GM12878 (cell line): Measurements from ENCODE around the gene SMU1.

Experiments used
- CTCF ChIP-seq, 3 experiments: IDR thresholded peaks in 2 of 3; conservative IDR thresholded peaks in 1 of 3; 2 replicates each; pipeline ENCODE4 v1.5.1; 2011; ENCODE audit warnings: low read depth in 3 of 3, low read length in 3 of 3, mild to moderate bottlenecking in 3 of 3, control low read depth in 2 of 3, moderate library complexity in 2 of 3, inconsistent platforms in 1 of 3, mixed read lengths in 1 of 3; ENCODE audit not compliant: control insufficient read depth in 2 of 3, insufficient read depth in 1 of 3; ENCODE audit errors: extremely low read depth in 1 of 3
- SP1 ChIP-seq: IDR thresholded peaks from one replicate; pipeline ENCODE4 v1.6.1; 2011; ENCODE audit warnings: low read depth, low read length
- TAF1 ChIP-seq: IDR thresholded peaks from 2 replicates; pipeline ENCODE4 v1.6.1; 2011; ENCODE audit warnings: mild to moderate bottlenecking, low read depth, low read length, borderline replicate concordance

DNA sequence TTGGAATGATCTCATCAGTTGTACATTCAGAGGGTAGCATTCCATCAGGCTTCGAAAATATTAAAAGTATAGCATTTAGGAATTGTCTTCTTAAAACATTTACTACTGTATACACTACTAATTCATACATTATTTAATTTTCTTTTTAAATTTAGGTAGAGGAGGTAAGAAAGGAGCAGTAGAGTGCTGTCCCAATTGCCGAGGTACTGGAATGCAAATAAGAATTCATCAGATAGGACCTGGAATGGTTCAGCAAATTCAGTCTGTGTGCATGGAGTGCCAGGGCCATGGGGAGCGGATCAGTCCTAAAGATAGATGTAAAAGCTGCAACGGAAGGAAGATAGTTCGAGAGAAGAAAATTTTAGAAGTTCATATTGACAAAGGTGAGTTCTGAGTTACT lies 46.2 kb downstream of the SMU1 start:
- TF ChIP-seq TAF1 = no peak
- TF ChIP-seq CTCF (IDR thresholded peaks at IDR 0.05 in 2 of 3, conservative IDR thresholded peaks at IDR 0.05 in 1 of 3; ENCODE audit: control insufficient read depth in 2 of 3, extremely low read depth in 1 of 3, insufficient read depth in 1 of 3, low read depth in 3 of 3, low read length in 3 of 3) = no peak
- no peak for TF ChIP-seq SP1
